HG03469 (cell line): Measurements from ENCODE around the gene HDAC4.

ENCODE experiments used
- ATAC-seq: cut with Tn5 transposase; IDR thresholded peaks from one replicate; pipeline ENCODE4 v1.9.1; 2021; ENCODE audit warnings: mild to moderate bottlenecking, moderate library complexity, moderate number of reproducible peaks; ENCODE audit not compliant: unreplicated experiment

The HDAC4 gene

DNA sequence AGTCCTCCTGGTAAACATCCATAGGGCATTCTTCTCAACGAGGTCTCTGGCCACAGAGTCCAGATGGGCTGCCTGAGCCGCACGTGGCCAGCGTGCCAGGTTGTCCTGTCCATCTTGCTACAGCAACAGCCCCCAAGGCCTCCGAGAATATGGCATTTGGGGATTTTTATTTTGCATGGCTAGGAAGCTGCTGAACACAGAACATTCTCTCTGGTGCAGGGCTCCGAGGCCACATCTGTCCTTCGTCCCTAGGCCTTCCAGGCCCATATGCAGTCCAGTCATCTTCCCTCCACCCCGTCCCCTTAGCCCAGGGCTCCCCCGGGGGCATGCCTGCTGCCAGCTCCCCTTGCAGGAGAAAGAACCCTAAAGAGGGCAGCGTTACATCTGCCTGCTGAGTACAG lies 2.3 kb downstream of the HDAC4 start:
- no peak for ATAC-seq

DNA sequence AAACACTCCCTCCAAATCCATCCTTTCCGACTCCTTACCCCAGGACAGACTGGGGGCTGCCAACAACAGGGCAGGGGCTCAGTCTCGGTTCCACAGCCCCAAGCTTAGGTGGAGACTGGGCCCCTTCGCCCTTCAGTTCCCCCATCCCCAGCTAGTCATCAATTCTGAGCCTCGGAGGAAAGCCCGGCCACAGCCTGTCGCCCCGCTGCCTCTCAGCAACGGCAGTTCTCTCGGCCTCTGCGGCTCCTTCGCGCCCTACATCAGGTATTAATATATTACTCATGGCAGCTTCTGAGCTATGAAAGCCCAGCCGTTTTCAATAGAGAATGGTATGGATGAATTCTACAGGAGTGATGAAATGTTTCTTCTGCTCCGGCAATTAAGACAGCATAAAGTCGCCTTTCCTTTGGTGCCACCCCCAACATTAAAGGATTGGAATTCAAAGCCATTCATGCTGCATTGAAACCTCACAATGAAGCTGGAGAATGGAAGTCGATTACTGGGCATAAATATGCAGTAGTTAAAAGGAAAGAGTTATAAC lies 2.8 kb downstream of the HDAC4 start:
- ATAC-seq: no peak

GRCh38 chr2:239396881-239397681 lies 3.7 kb downstream of the HDAC4 start:
- no peak for ATAC-seq

GRCh38 chr2:239395524-239395923 lies 5.3 kb downstream of the HDAC4 start:
- no peak for ATAC-seq

GRCh38 chr2:239394978-239395377 lies 5.8 kb downstream of the HDAC4 start:
- ATAC-seq: no peak

DNA sequence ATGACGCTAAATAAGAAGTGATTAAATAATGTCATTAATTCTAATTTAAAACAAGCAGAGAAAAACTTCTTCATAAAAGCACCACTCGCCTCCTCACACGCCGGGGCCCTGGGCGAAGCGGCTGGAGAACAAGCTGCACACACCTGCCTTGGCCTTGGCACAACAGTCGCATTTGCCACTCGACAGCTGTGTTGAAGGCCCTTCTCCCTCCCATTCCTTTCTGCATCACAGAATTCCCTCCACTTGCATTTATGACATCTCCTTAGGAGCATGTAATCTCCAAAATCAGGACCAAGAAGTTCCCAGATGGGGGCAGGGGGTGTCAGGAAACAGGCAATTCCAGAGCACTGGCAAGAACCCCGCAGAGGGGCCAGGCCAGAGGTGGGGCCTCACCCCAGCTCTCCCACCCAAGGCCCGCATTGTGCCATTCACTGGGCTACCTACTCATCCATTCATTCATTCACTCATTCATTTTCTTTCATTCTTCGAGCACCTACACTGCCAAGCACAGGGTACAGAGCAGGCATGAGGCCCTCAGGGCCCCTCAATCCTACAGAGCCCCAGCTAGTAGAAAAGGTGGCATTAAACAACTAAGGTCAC lies 6.4 kb downstream of the HDAC4 start:
- no peak for ATAC-seq

DNA sequence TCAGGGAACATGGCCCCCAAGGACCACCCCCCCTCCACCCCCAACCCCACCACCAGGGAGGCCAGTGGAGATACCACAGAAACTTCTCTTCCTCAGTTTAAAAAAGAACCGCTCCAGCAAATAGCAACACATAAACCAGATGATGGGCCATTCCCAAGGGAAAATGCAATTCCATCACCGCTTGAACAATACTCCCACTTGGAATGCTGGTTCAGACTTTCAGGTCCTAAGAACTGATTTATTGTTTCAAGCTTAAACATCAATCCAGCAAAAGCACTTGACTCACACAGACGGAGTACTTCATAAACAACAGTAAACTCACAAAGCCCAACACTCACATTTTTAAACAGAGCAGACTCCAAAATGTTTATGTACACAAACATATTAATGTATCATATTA lies 6.9 kb downstream of the HDAC4 start:
- no peak for ATAC-seq

DNA sequence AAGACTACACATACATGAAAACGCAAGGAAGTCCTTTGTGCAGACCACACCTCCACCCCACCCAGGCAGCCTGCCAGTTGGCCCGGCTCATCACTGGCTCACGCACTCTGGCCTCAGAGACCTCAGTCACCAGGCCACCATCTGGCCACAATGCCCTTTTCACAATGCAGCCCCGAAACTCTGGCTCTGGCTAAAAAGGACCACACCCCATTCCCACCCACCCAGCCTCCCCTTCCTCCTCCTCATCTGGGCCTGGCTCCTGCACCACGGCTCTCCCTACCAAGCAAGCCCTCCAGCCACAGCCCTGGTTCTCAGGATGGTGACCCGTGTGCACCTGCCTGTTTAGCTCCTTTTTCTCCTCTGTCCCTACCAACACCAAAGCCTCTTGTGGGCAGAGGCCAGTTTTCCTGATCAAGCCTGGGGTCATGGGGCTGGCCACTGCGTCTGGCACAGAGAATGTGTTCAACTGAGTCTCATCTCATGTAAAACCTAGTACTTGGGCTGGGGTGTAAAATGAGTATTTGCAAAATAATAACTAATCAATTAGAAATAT lies 7.4 kb downstream of the HDAC4 start:
- ATAC-seq: no peak

DNA sequence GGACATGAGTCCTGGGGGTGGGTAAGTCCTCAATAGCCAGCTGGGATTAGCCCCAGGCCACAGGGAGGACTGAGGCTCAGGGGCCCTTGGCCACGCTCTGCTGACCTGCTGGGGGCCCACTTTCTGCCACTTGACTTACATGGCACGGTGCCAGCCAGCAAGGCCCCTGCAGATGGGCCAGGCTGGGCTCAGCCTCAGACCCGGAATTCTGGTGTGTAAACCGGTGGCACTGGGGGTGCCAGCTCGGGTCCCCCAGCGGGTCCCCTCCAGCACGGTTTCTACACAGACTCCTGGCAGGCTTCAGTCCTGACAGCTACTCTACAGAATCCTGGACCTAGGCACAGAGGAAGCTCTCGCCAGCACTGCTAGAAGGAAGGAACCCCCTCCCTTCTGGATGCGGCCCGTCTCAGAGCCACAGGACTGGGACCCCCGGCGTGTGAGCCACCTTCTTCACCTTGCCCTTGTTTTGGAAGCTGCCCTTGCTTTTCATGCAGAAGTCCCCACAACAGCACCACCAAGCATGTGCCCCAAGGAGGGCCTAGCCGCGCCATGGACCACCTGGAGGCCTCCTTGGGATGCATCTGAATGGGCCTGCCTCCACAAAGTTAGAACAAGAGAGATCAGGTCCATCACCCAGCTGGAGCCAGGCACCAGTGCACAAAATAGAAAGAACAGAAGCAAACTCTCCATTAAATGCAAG lies 8.0 kb downstream of the HDAC4 start:
- no peak for ATAC-seq

DNA sequence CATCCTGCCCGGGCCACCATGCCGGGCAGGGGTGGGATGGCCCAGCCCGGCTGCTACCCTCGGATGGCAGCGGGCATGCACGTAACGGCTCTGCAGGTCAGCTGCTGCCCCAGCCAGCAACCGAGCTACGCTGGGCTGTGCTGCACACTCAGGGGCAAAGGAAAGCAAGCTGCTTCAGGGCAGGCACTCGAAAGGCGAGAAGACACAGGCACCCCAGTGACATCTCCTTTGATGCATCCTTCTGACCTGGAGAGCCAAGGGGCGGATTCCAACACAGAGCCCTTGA lies 8.8 kb downstream of the HDAC4 start:
- ATAC-seq: no peak

- no peak for ATAC-seq
Measured at GRCh38 chr2:239391286-239392071, 9.3 kb downstream of the HDAC4 start.

- ATAC-seq: no peak
Measured at GRCh38 chr2:239390546-239391285, 10.1 kb downstream of the HDAC4 start.

DNA sequence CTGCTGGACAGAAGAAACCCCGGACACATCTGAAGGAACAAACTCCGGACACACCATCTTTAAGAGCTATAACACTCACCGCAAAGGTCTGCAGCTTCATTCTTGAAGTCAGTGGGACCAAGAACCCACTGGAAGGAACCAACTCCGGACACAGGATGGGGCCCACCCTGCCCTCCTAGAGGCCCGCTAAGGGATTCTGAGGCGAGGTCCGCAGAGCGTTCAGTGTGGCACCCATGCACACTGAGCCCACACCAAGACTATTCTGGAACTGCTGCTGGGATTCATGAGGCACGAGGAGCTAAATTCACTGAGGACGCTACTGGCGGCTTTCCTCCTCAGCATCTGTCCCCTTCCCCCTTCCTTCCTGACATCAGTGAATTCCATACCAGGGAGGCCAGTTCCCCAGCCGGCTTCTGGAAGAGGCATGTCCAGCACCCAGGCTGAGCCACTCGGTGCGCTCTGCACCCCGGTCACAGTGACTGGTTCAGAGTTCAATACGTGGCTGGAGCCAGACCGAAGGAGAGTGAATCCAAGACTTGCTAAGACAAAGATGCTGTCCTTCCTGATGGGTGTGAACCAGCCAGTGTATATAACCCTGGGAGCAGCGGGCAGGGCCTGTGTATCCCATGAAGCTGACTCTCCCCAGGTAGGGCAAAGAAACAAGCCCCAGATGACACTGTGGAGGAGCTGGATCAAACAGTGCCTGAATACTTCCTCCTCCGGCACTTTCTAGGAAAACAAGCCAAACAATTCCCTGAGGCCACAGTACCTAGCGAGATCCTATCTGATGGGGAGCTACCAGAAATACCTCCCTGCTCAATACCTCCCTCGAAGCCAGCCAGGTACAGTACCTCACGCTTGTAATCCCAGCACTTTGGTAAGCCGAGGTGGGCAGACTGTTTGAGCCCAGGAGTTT lies 11.1 kb downstream of the HDAC4 start:
- ATAC-seq: no peak

GRCh38 chr2:239388236-239389151 lies 12.3 kb downstream of the HDAC4 start:
- no peak for ATAC-seq

GRCh38 chr2:239387811-239388210 lies 13.0 kb downstream of the HDAC4 start:
- ATAC-seq: no peak

DNA sequence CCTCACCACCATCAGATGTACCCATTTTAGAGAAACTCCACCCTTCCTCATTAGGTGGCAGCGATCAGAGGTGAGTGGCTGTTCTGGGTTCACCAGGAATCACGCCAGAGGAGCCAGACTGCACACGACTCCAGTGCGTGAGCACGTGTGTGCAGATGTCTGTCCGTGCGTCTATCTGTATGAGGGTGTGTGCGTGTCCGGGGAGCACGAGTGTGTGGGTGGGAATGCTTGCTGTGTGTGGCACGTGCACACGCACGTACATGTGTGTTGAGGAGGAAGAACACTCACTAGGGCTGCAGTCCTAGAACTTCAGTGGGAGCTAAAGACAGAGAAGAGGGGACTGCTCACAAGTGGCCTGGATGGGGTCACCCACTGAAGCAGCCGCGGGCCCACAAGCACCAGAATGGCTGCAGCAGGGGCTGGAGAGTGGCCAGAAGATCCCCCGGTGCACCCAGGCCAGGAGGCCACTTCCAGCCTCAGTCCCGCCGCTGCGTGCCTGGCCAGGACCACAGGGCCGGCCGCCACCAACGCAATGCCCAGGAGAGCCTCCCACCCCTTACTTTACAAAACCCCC lies 13.9 kb downstream of the HDAC4 start:
- no peak for ATAC-seq

GRCh38 chr2:239386001-239386670 lies 14.7 kb downstream of the HDAC4 start:
- ATAC-seq: no peak
